ENCODE measurements around the gene GRB2.

GRB2 gene

DNA sequence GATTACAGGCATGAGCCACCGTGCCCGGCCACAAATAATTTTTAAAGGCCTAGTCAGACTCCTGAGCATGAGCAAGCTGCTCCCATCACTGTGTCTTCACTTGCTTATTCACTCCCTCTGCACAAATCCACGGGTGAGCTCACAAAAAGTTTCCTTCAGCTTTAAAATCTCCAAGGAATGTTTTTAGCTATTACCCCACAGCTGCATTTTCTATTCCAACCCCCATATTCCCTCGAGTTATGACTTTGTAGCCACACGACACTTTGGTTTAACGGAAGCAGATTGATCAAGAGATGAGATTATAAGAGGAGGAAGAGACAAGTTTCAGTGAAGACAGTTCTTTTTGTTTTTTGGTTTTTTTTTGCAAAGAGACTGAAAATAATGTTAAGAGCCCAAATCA, 67.1 kb downstream of the GRB2 start:
- no peak overlapping the region for H3K4me3 ChIP-seq (ENCODE audit: control insufficient read depth, low read depth, low read length)
- peak; percentile 59 for DNase-seq (ENCODE audit: low read depth)
- TF ChIP-seq, protein P1, sequence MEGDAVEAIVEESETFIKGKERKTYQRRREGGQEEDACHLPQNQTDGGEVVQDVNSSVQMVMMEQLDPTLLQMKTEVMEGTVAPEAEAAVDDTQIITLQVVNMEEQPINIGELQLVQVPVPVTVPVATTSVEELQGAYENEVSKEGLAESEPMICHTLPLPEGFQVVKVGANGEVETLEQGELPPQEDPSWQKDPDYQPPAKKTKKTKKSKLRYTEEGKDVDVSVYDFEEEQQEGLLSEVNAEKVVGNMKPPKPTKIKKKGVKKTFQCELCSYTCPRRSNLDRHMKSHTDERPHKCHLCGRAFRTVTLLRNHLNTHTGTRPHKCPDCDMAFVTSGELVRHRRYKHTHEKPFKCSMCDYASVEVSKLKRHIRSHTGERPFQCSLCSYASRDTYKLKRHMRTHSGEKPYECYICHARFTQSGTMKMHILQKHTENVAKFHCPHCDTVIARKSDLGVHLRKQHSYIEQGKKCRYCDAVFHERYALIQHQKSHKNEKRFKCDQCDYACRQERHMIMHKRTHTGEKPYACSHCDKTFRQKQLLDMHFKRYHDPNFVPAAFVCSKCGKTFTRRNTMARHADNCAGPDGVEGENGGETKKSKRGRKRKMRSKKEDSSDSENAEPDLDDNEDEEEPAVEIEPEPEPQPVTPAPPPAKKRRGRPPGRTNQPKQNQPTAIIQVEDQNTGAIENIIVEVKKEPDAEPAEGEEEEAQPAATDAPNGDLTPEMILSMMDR (IDR thresholded peaks at IDR 0.05; ENCODE audit: control insufficient read depth, insufficient read depth, low read depth, low read length, missing control alignments): no peak

DNA sequence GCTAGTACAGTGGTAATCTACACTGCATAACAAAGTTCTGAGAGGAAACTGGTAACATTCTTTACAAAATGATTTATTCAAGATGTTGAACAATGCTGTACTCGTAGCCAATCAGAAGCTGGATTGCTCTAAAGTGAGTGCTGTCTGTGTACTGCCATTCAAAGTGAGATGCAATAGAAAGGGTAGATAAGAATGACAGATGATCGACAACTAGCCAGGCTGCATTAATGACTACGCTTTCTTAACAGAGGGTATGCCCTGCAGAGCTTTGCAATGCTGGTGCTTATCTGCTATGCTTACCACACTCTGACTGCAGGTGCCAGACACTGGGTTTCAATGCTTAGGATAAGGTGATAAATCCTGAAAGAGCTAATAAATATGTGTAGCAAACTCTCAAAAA, 70.2 kb downstream of the GRB2 start:
- no peak overlapping the region for H3K4me3 ChIP-seq (ENCODE audit: control insufficient read depth, low read depth, low read length)
- TF ChIP-seq, protein P1 (IDR thresholded peaks at IDR 0.05; ENCODE audit: control insufficient read depth, insufficient read depth, low read depth, low read length, missing control alignments): no peak
- DNase-seq (ENCODE audit: low read depth): no peak

DNA sequence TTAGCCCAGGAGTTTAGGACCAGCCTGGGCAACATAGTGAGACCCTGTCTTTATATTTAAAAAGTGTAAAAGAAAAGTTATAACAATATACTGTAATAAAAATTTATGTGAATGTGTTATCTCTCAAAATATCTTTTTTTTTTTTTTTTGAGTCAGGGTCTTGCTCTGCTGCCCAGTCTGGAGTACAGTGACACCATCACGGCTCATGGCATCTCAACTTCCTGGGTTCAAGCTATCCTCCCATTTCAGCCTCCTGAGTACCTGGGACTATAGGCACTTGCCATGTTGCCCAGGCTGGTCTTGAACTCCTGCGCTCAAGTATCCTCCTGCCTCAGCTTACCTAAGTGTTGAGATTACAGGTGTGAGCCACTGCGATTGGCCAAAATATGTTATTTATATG, 70.8 kb downstream of the GRB2 start:
- no peak for DNase-seq (ENCODE audit: low read depth)
- TF ChIP-seq, protein P1 (IDR thresholded peaks at IDR 0.05; ENCODE audit: control insufficient read depth, insufficient read depth, low read depth, low read length, missing control alignments): no peak
- H3K4me3 ChIP-seq (ENCODE audit: control insufficient read depth, low read depth, low read length): no peak overlapping the region

DNA sequence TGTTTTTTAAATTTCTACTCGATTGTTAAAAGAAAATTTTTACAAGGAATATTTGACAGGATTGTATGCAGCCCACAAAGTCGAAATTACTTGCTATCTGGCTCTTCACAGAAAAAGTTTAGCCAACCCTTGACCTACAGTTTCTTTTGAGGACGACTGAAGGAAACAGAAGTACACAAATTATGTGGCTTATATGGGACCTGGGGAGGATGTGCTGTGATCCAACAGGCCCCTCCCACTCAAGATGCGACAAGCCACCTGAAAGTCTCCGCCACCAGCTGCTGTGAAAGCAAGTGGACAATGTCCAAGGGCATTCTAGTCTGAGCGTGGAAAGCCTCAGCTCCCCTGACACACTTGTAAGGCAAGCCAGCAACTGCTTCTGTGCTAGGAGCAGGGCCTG, 73.8 kb downstream of the GRB2 start:
- no peak for DNase-seq (ENCODE audit: low read depth)
- TF ChIP-seq, protein P1 (IDR thresholded peaks at IDR 0.05; ENCODE audit: control insufficient read depth, insufficient read depth, low read depth, low read length, missing control alignments): no peak

DNA sequence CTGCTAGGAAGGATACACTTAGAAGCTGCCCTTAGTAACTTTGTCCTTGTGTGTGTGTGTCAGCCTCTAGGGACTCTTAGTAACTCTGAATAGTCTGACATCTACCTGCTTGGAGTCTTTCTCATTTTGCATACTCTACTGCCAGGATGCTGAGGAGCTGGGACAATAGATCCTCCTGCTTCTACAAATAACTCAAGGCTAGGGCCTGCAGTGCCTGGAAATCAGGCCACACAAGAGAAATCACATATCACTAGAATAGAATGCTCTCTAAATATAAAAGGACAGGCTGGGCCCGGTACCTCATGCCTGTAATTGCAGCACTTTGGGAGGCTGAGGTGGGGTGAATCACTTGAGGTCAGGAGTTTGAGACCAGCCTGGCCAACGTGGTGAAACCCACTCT, 77.7 kb downstream of the GRB2 start:
- no peak overlapping the region for H3K4me3 ChIP-seq (ENCODE audit: control insufficient read depth, low read depth, low read length)
- TF ChIP-seq, protein P1 (IDR thresholded peaks at IDR 0.05; ENCODE audit: control insufficient read depth, insufficient read depth, low read depth, low read length, missing control alignments): no peak
- no peak for DNase-seq (ENCODE audit: low read depth)

More for the DNA sequence above, 73.8 kb downstream of the GRB2 start:
- no peak overlapping the region for H3K4me3 ChIP-seq (ENCODE audit: control insufficient read depth, low read depth, low read length)

DNA sequence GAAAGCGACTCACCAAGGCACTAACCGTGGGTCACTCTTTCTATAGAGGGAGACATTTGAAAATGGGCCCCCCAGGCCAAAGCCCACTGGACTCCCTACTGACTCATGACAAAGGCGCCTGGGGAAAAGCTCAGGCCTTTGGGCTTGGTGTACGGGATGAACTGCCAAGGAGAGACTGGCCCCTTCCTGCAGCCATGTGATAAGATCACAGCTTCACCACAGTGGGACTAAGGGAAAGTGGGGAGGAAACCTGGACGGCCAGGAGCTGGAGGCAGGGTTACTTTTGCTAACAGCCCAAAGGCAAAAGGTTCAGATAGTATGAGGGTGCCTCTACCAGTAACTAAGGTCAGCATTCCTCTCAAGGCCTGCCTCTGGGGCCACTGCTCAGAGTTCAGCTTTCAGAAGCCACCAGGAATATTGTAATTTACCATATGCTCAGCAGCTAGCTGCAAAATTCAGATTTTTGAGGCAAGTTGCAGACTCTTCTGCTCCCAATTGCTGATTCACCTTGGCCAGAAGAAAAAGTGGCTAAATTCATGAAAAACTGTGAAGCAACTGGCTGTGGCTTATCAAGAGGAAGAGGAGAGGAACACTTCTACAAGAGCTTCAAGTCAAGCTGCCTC, 79.1 kb downstream of the GRB2 start:
- no peak for DNase-seq (ENCODE audit: low read depth)
- TF ChIP-seq, protein P1 (IDR thresholded peaks at IDR 0.05; ENCODE audit: control insufficient read depth, insufficient read depth, low read depth, low read length, missing control alignments): no peak

More for the DNA sequence above, 79.1 kb downstream of the GRB2 start:
- H3K4me3 ChIP-seq (ENCODE audit: control insufficient read depth, low read depth, low read length): no peak overlapping the region
